Endothelial cell of umbilical vein (primary cell): Measurements from ENCODE around the gene MOCOS.

Experiments used
- CTCF ChIP-seq, 2 donors: IDR thresholded peaks; 1 replicate in 1 of 2; 2 replicates in 1 of 2; pipeline ENCODE4 v1.5.1; 2011; ENCODE audit warnings: low read length in 2 of 2, mild to moderate bottlenecking in 2 of 2, moderate library complexity in 2 of 2, control low read depth in 1 of 2, inconsistent platforms in 1 of 2, low read depth in 1 of 2; ENCODE audit not compliant: insufficient read depth in 1 of 2; ENCODE audit errors: extremely low read depth in 1 of 2
- MYC ChIP-seq: IDR thresholded peaks from one replicate; pipeline ENCODE4 v1.6.1; 2011; ENCODE audit warnings: mild to moderate bottlenecking, low read depth, low read length
- POLR2A ChIP-seq: IDR thresholded peaks from 2 replicates; pipeline ENCODE4 v1.6.1; 2012; ENCODE audit warnings: low read depth, mild to moderate bottlenecking, control low read depth, low read length

- no peak for TF ChIP-seq MYC
- TF ChIP-seq CTCF (IDR thresholded peaks at IDR 0.05; ENCODE audit: extremely low read depth in 1 of 2, insufficient read depth in 1 of 2, low read depth in 1 of 2, low read length in 2 of 2): no peak
- no peak for TF ChIP-seq POLR2A
Observed at GRCh38 chr18:36312806-36313395, 125.6 kb downstream of the MOCOS start.
